HG02588 (cell line): ENCODE data around the gene CARD19.
"Not testable (repeated sequence)": the region's sequence is repeated elsewhere in the genome, so short reads cannot be mapped to it uniquely, and the experiment has no call there.

Experiments
- ATAC-seq: cut with Tn5 transposase; IDR thresholded peaks from one replicate; pipeline ENCODE4 v1.9.1; 2021; ENCODE audit warnings: mild to moderate bottlenecking, moderate library complexity; ENCODE audit not compliant: unreplicated experiment

Gene CARD19

DNA sequence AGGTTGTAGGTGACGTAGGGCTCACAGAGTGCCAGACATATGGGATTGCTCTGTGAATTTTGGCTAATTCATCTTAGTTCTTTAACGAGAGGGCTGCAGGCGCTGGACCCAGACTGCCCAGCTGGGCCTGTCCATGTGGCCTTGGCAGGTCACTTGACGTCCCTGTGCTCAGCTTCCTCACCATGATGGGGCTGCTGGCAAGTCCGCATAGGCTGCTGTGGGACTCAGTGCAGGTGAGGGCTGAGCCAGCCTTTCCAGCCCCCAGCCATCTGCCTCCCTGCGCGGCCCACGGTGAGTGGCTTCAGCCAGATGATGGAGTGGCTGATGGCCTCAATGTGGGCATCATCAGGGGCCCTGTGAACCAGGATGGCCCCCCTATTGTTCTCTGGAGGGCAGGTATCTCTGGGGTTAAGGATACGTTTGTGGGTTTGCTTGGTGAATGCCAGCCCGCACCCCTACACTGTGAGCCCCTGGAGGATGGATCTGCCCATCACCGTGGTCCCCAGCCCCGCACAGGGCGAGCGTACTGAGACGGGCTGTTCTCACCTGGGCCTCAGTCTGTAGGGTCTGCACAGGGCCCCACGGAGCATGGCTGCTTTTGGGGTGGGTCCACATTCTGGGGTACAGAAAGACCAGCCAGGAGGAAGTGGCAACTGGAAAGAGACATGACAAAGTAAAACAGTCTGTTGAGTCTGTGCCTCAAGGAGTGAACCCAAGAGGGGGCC is 3.7 kb downstream of the CARD19 start:
- ATAC-seq, result no peak

DNA sequence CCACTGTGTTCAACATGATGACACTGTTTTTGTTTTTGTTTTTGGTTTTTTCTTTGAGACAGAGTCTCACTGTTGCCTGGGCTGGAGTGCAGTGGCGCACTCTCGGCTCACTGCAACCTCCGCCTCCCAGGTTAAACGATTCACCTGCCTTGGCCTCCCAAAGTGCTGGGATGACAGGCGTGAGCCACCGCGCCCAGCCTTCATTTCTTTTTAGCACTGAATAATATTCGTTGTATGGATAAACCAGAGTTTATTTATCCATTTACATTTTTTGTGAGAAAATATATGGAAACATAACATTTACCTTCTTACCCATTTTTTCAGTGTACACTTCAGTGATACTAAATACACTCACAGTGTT is 4.2 kb downstream of the CARD19 start:
- no peak for ATAC-seq

DNA sequence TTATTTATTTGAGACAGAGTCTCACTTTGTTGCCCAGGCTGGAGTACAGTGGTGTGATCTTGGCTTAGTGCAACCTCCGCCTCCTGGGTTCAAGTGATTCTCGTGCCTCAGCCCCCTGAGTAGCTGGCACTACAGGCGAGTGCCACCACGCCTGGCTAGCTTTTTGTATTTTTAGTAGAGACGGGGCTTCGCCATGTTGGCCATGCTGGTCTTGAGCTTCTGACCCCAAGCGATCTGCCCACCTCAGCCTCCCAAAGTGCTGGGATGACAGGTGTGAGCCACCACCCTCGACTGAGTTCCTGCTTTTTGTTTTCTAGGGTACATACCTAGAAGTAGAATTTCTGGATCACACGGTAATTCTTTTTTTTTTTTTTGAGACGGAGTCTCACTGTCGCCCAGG is 5.1 kb downstream of the CARD19 start:
- not testable (repeated sequence) for ATAC-seq

DNA sequence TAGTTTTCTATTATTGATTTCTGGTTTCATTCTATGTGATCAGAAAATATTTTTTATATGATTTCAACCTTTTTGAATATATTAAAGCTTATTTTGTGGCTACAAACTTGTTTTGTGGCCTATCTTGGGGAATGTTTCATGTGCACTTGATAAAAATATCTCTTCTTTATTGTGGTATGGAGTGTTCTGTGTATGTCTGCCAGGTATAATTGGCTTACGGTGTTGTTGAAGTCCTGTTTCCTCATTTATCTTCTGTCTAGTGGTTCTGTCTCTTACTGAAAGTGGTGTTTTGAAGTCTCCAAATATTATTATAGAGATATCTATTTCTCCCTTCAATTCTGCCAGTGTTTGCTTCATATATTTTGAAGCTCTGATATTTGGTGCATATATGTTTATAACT is 9.6 kb downstream of the CARD19 start:
- no peak for ATAC-seq

DNA sequence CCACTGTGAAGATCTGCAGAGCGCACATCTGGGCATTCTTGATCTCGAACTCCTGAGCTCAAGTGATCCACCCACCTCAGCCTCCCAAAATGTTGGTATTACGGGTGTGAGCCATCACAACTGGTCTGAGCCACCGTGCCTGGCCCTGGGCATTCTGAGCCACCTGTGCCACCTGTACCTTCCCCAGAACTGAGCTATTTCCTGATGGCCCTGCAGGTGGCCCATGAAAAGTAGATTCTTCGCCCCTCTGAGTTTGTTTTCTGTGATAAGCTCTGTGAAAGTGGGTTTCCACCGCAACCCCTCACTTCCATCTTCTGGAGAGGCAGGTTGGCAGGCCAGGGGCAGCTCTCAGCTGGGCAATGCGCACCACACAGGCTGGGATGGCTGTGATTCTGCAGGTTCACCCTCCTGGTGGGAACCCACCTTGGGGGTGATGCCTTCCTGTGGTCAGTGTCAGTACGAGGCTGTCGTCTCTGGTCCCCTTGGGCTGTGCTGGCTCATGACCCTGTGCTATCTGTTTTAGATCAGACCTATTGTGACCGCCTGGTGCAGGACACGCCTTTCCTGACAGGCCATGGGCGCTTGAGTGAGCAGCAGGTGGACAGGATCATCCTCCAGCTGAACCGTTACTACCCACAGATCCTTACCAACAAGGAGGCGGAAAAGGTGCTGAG is 11.3 kb downstream of the CARD19 start:
- ATAC-seq, result no peak

DNA sequence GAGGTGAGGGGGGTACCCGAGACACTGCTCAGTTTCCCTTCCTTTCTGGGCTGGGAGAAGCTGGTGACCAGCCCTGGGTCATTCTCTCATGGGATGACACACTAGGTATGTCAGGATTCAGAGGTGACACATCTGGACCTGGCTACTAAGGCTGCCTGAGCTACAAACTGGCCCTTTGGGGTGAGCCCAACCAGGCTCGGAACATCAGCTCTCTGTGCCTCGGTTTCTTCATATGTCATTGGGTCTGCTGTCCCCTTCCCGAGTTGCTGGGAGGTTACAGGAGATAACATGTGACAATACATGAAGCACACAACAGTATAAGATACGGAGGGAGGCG is 11.8 kb downstream of the CARD19 start:
- no peak for ATAC-seq

DNA sequence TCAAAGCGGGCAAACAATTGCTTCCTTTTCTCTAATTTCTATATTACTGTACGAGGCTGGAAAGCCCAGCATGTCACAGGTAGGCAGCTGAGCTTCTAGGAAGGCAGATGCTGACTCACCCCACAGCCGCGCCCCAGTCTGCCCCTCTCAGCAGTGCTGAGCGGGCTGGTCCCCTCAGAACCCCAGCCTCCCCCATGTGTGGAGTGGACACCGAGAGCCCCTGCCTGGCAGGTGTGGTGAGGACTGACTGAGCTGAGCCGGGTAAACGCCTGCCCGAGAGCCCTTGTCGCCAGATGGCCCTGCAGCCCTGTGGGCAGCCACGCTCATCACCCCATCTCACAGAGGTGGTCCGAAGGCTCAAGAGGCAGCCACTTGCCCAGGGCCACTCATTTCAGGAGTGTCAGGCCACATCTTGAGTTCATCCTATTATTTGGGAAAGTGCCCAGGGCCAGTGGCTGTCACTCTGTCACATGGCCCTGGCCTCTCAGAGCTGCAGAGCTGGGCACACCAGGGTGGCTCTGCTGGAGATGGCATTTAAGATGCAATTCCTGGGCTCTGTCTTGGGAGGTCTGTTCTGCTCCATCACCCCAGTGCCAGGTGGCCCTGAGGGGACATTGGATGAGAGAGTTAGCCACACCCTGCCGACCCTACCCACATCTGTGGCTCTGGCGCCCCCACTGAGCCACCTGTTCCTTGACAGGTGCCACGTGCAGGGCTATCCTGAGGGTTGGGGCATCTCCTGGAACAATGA is 12.4 kb downstream of the CARD19 start:
- ATAC-seq, result no peak

DNA sequence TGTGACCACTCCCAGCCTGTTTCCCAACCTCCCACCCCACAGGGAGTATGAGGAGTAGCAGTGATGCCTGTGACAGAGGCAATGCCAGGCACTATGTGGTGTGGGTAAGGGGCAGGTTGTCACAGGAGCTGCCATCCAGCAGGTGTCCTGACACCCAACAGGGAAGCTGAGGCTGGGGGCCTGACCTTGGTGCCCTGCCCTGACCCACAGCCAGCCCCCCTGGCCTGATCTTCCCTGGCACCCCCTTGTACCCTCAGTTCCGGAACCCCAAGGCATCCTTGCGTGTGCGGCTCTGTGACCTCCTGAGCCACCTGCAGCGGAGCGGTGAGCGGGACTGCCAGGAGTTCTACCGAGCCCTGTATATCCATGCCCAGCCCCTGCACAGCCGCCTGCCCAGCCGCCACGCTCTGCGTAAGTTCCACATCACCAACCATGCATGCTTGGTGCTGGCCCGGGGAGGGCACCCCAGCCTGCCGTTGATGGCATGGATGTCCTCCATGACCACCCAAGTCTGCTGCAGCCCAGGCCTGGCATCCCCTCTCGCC is 14.4 kb downstream of the CARD19 start:
- ATAC-seq, result no peak

DNA sequence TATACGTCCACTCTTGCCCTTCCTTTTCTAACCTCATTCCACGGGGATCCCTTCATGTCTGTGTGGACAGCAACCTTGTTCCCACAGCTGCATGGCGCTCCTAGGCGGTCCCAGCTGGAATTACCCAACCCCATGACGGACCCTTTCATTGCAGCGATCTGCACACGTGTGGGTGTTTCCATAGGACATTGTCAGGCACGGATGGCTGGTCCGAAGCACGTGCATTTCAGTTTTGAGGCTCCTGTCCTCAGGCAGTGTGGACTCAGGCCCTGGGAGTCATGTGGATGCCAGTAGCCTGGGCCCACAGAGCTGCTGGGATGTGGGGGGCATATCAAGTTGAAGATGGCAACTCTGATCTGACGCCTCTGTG is 15.0 kb downstream of the CARD19 start:
- ATAC-seq, result no peak

DNA sequence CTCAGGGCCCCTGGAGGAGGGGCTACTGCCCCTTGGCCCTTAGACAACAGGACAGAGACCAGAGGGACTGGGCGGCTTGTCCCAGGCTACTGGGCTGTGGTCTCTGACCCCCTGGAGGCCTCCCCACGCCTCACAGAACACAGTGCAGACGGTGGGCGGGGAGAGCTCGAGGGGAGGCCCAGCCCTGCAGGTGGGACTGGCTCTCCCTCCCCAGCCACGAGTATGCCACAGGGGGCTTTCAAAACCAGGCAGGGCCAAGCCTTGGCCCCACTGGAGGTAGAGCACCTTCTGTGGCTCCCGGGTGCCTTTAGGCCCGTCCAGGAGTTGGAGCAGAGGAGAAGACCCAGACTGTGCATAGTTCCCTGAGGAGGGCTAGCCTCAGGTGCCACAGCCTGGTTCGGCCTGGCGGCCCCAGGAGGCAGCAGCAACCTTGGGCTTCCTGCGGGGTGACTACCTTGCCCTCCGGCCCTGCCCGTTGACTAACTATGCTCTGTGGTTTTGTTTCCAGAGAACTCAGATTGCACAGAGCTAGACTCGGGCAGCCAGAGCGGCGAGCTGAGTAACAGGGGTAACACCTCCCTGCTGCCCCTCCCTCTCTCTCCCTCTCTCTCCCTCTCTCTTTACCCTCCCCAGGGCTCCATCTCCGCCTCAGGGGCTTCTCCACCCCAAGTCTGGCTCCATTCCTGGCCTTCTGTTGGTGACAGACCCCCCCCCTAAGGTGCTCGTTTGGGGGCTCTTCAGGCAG is 15.5 kb downstream of the CARD19 start:
- no peak for ATAC-seq

DNA sequence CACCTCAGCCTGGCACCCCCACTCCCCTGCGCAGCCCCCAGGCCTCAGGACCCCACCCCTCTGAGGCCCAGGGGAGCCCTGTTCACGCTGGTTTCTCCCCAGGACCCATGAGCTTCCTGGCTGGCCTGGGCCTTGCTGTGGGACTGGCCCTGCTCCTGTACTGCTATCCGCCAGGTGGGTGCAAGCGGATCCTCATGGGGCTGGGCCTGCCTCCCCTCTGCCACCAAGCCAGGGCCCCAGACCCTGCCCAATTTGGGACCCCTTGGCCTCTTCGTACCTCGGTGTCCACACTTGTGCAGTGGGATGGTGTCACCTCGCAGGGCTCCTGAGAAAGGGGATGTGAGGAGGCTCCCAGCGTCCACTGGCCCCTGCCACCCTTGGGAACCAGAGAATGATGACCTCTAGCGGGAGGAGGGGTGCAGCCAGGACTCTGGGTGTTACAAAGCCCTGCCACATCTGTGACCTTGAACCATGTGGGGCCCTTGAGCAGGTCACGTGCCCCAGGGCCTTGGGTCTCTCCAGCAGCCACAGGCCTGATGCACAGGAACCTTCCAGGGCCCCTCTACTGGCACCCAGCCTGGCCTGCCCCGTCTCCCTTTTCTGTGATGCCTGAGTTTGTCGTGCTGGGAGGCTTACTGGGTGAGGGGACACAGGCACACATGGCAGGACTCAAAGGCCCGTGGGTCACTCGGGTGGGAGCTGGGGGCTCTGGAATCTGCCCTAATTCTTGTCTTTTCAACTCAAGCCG is 16.3 kb downstream of the CARD19 start:
- ATAC-seq, result no peak

DNA sequence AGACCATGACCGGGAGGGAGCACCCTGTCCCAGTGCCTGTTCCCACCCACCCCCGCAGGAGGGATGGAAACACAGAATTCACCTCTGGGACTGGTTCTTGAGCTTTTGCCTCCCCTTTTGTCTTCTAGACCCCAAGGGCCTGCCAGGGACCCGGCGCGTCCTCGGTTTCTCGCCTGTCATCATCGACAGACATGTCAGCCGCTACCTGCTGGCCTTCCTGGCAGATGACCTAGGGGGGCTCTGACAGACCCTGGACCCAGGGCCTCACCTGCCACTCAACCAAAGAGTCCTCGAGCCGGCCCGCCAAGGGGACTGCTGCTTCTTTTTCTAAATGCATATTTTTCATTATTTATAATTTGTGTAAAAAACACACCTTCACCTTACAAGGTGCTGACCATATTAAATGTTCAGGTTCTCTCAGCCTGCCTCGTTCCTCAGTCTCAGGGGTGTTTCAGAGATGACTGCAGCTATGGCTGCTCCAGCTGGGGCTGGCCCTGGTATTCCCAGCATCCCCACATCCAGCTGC is 16.9 kb downstream of the CARD19 start:
- no peak for ATAC-seq

DNA sequence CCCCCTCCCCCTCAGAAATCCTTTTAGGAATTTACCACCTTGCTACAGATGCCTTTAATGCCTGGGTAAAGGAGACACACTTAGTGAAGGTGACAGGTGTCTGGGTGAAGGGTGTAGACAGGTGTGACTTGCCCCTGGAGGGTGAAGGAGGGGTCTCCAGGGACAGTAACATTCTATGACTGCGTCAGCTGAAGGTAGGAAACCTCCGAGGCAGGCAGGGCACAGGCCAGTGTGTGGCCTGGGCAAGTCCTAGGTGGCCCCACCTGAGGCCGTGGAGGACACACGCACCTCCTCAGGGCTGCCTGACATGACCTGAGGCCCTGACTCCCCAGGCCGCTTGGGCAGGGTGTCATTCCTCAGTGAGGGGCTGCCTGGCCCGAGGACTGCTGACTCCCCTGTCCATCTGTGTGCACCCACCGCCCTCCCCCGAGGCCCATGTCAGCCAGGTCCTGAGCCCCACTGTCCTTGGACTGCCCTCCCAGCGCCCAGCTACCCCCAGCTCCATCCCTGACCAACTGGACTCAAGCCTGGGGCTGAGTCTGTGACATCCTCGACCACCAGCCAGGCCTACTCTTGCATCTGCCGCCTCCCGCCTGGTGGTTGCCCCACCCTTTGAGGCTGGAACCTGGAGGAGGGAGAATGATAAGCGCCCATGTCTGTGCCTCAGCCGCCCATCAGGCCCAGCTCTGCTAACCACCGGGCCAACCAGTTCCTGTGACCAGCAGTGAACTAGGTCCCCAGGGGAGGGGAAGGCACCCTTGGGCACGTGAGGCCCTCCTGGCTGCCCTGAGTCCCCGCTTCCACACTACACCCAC is 18.4 kb downstream of the CARD19 start:
- no peak for ATAC-seq

DNA sequence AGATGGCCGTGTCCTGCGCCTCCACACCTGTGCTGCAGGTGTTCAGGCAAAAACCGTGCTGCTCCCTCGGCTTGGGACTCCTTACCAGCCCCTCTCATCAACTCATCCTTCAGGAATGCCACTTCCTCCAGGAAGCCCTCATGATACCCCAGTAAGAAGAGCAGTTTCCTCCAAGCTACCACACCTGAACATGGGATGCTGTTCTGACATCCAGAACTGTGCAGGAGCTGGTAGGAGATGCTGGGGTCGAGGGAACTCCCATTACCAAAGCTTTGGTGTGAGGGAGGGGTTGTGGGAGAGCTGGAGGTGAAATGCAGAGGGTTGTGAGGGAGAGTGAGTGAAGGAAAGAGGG is 18.9 kb downstream of the CARD19 start:
- ATAC-seq, result no peak

DNA sequence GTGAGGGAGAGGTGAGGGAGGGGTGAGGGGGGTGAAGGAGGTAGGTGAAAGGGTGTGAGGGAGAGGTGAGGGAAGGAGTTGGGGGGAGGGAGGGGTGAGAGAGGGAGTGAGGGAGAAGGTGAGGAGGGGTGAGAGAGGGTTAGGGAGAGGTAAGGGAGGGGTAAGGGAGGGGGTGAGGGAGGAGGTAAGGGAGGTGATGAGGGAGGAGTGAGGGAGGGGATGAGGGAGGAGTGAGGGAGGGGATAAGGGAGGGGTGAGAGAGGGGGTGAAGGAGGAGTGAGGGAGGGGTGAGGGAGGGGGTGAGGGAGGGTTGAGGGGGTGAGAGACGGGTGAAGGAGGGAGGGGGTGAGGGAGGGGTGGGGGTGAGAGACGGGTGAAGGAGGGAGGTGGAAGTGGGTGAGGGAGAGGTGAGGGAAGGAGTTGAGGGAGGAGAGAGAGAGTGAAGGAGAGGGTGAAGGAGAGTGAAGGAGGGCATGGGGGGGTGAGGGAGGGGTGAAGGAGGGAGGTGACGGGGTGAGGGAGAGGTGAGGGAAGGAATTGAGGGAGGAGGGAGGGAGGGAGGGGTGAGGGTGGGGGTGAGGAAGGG is 19.6 kb downstream of the CARD19 start:
- no peak for ATAC-seq

DNA sequence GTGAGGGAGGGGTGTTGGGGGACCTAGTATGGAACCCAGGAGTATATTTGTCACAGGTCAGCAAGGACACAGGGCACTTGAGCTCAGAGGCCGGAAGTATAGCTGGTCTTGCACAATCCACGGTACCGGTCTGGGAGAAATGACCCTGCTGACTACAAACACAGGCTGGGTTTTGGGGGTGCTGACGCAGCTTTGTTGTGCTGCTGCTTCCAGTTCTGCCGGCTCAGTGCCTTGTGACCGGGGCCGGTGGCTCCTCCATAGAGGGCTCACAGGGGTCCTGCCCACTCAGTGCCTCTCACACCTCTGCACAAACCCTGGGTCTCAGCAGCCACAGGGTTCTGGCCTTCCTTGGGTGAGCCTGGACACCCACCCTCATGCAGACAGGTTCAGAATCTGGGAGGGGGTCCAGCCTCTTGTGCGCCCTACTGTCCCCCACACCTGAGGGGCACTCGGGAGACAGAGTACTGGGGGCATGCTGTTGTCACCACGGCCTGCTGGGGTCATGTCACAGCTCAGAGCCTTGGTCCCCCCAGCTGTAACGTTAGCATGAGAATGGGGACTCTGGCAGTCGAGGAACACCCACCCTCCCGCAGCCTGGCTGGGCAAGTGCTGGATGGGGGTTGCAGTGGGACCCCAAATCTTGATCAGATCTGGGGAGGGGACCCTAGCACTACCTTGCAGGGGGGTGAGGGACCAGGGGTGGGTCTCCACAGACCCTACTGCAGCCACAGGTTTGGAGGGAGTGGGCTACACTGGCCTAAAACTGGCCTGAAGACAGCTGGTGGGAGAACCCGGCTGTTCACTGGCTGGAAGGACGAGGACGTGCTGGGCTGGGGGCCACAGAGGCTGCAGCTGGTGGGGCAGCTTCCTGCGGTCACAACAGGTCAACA is 20.3 kb downstream of the CARD19 start:
- ATAC-seq, result no peak

DNA sequence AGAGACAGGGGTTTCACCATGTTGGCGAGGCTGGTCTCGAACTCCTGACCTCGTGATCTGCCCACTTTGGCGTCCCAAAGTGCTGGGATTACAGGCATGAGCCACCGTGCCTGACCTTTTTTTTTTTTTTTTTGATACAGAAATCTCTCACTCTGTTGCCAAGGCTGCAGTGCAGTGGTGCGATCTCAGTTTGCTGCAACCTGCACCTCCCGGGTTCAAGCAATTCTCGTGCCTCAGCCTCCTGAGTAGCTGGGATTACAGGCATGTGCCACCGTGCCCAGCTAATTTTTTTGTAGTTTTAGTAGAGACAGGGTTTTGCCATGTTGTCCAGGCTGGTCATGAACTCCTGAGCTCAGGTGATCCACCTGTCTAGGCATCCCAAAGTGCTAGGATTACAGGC is 21.5 kb downstream of the CARD19 start:
- not testable (repeated sequence) for ATAC-seq
